Neural cell (in vitro differentiated cells): ENCODE results near the gene ABCE1.

Experiments used
- TAF1 ChIP-seq: IDR thresholded peaks from 2 replicates; pipeline ENCODE4 v1.6.1; 2012; ENCODE audit warnings: low read depth
- TF ChIP-seq, protein P1 (sequence below): fragments of 450-650 bp; IDR thresholded peaks from 2 replicates; pipeline ENCODE4 v1.5.1; 2014; ENCODE audit warnings: antibody characterized with exemption, mild to moderate bottlenecking, moderate library complexity; ENCODE audit not compliant: poor library complexity, severe bottlenecking

DNA sequence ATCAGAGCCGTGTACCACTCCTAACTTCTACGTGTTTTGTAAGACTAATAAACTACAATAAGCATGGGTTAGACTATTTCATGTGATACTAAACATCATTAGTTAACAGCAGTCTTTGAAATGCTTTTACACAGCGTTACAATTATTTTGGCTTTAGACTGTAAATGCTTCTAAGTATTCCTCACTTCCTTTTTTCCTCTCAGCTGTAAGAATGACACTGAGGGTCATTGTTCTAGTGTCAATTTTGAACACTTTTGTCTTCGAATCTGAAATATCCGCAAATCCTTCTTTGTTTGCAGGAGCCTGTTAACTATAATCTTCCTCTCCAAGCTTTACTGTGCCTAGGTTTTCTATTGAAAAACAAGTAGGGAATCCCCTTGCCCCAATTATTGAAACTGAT lies 1.5 kb downstream of the ABCE1 start:
- TF ChIP-seq, protein P1, sequence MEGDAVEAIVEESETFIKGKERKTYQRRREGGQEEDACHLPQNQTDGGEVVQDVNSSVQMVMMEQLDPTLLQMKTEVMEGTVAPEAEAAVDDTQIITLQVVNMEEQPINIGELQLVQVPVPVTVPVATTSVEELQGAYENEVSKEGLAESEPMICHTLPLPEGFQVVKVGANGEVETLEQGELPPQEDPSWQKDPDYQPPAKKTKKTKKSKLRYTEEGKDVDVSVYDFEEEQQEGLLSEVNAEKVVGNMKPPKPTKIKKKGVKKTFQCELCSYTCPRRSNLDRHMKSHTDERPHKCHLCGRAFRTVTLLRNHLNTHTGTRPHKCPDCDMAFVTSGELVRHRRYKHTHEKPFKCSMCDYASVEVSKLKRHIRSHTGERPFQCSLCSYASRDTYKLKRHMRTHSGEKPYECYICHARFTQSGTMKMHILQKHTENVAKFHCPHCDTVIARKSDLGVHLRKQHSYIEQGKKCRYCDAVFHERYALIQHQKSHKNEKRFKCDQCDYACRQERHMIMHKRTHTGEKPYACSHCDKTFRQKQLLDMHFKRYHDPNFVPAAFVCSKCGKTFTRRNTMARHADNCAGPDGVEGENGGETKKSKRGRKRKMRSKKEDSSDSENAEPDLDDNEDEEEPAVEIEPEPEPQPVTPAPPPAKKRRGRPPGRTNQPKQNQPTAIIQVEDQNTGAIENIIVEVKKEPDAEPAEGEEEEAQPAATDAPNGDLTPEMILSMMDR, result no peak
- TF ChIP-seq TAF1, result no peak
